Keratinocyte (primary cell): ENCODE results near the gene ADGRB2.

Experiments used
- EZH2 ChIP-seq: IDR thresholded peaks from one replicate; pipeline ENCODE4 v1.6.1; 2012; ENCODE audit warnings: inconsistent platforms, mild to moderate bottlenecking, low read length, moderate library complexity
- TF ChIP-seq, protein P1 (sequence below), 3 experiments: IDR thresholded peaks in 1 of 3; conservative IDR thresholded peaks in 1 of 3; optimal IDR thresholded peaks in 1 of 3; 2 replicates in 2 of 3; 3 replicates in 1 of 3; pipeline versions ENCODE3 to v1.5.1; 2011; ENCODE audit warnings: low read length in 3 of 3, mild to moderate bottlenecking in 3 of 3, moderate library complexity in 2 of 3, control low read depth in 1 of 3, inconsistent platforms in 1 of 3; ENCODE audit not compliant: insufficient read depth in 2 of 3; ENCODE audit errors: extremely low read depth in 1 of 3

DNA sequence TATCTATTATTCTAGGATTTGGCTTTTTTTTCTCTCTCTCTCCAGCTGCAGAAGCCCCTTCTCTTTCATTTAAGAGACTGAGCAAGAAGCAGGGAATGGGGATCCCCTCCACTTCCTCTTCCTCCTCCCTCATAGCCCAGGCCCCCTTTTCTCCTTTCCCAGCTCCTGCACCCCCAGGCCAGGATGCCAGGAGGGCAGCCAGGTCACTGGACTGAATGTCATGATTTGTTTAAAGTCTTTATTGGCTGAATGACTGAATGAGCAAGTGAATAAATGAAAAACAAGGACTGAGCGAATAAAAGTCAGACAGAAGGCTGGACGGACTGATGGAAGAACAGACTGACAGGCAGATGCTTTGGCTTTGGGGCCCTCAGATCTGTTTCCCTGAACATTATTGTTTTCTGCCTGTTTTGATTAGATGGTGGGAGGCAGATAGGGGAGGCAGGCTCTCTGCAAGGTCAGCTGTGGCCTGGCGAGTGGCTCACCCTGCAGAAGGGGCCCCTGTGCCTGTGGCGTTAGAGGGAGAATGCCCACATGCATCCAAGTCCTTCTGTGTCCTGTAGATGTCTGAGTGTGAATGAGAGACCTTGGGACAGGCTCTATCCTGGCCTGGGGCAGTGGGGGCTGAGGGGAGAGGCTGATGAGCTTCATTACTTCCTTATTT, 20.3 kb upstream of the ADGRB2 start:
- TF ChIP-seq, protein P1, sequence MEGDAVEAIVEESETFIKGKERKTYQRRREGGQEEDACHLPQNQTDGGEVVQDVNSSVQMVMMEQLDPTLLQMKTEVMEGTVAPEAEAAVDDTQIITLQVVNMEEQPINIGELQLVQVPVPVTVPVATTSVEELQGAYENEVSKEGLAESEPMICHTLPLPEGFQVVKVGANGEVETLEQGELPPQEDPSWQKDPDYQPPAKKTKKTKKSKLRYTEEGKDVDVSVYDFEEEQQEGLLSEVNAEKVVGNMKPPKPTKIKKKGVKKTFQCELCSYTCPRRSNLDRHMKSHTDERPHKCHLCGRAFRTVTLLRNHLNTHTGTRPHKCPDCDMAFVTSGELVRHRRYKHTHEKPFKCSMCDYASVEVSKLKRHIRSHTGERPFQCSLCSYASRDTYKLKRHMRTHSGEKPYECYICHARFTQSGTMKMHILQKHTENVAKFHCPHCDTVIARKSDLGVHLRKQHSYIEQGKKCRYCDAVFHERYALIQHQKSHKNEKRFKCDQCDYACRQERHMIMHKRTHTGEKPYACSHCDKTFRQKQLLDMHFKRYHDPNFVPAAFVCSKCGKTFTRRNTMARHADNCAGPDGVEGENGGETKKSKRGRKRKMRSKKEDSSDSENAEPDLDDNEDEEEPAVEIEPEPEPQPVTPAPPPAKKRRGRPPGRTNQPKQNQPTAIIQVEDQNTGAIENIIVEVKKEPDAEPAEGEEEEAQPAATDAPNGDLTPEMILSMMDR (optimal IDR thresholded peaks at IDR 0.05 in 1 of 3, IDR thresholded peaks at IDR 0.05 in 1 of 3, conservative IDR thresholded peaks at IDR 0.05 in 1 of 3; ENCODE audit: extremely low read depth in 1 of 3, insufficient read depth in 2 of 3, low read length in 3 of 3), result no peak
- TF ChIP-seq EZH2, result no peak
